ENCODE results near the gene ARHGEF40.

DNA sequence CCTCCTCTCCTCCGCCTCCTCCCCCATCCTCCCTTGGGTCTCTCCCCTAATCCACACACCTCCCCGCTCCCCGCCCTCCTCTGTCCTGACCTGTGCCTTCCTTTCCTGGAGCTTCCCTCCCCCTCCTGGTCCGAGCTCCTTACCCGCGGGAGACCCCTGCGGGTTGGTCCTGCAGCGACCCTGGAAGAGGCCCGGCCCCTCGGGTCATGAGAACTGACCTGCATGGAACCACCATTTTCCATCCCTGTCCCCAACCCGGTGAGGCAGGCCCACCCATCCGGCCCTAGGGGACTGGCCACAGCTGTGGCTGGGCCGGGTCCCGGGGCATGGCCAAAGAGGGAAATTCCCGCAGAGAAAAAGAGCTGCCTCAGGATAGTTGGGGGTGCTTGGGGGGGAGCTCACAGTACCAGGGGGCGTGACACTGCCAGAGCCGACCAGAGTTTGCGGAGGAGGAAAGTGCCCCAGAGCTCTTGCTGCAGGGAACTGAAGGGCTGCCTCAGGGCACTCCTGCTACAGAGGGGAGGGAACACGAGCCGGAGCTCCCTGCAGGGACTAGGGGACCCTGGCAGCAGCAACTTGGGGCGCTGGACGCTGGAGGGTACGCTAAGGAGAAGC, 613 bp downstream of the ARHGEF40 start:
- TF ChIP-seq EZH2 (IDR thresholded peaks at IDR 0.05; ENCODE audit: insufficient read depth, poor library complexity, severe bottlenecking) (no peak), EZH2phosphoT487 (IDR thresholded peaks at IDR 0.05; ENCODE audit: insufficient read depth, low read depth) (no peak)

Measured in GM23248 (cell line).